Stimulated activated CD8-positive, alpha-beta memory T cell treated with anti-CD3 and anti-CD28 coated beads, Interleukin-2, amount 100 ng/mL, for 48 hours (primary cell): ENCODE data around the gene NTSR1.
A peak's percentile ranks its signal among the peaks of the same experiment; 100 is the strongest.

Experiments
- DNase-seq, 2 donors: peaks; one replicate each; pipeline ENCODE4 v3.0.0-alpha.2; 2020; ENCODE audit warnings: low read depth in 2 of 2

NTSR1 gene

DNA sequence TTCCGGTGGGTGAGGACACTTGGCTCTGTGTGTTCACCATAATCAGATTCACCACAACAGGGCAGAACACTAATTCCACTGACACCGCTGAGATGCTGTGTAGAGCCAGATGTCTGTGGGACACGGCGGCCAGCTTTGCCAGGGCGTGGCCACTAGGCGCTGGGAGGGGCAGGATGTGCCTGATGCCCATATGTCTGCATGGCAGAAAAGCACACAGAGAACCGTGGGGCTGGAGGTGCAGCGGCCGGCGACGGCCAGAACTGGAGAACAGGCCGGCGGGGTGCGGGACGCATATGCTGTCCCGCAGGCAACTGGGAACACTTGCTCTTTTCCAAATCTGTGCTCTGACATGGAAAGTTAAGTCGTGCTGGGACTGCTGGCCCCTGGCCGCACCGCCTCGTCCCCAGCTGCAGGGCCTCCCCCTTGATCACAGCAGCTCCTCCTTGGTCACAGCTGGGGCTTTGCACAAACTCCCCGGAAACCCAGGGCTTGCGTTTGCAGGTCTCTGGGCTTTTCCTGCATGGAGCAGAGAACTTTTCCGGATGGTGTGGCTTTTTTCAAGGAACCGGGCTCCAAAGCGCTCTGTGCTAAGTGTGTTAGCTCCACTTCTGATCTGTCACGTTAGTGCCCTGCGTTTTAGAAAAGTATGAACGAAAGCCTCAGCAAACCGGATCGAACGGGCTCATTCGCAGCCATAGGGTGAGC, 31.1 kb downstream of the NTSR1 start:
- peak in 1 of 2 donors; percentile 31 for DNase-seq

DNA sequence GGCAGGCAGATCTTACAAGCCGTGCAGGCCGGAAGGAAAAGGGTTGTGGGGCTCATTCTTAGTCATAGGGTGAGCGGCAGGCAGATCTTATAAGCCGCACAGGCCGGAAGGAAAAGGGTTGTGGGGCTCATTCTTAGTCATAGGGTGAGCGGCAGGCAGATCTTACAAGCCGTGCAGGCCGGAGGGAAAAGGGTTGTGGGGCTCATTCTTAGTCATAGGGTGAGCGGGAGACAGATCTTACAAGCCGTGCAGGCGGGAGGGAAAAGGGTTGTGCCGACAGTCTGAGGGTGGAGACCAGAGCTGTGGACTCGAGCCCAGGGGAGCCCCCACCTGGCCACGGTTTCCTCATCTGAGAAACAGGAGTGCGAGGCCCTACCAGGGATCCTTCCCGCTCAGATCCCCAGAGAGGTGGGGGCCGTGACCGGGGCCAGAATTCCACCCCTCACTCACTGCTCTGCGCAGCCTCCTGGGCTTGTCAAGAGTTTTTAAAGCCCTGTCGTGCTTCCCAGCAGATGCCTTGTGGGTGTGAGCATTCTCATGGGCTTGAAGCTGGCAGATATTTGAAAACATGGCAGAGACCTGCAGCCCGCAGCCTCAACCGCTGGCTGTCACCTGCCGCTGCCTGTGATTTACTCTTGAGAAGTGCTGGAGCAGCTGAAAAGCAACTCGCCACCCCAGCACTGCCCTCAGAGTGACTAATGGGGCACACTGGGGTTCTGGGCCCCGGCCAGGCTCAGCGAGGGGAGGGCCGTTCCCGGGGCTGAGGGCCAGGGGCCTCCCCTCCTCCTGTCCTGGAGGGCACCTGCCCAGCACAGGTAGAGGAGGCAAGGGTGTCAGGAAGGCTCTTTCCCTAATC, 31.9 kb downstream of the NTSR1 start:
- peak; percentile 61 for DNase-seq

DNA sequence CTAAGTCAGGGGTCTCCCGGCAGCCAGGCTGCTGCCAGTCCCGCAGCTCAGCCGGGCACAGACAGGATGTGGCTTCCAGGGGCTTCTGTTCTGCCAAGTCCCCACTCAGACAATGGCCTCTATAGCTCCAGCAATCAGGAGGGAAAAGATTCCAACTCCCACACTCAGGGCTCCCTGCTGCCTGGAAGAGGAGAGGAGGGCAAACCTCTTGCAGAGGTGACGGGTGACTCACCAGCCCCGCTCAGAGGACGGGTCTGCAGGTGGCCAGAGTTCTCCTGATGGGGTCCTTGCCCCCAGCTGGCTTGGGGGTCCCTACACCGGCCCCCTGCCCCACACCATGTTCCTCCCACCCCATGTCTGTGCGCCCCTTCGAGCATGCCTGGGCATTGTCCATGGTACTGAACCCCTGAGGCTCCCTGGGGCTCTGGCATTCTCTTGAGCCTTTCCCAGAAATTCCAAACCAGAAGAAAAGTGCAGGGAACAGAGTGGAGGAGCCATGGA, 32.6 kb downstream of the NTSR1 start:
- no peak for DNase-seq

DNA sequence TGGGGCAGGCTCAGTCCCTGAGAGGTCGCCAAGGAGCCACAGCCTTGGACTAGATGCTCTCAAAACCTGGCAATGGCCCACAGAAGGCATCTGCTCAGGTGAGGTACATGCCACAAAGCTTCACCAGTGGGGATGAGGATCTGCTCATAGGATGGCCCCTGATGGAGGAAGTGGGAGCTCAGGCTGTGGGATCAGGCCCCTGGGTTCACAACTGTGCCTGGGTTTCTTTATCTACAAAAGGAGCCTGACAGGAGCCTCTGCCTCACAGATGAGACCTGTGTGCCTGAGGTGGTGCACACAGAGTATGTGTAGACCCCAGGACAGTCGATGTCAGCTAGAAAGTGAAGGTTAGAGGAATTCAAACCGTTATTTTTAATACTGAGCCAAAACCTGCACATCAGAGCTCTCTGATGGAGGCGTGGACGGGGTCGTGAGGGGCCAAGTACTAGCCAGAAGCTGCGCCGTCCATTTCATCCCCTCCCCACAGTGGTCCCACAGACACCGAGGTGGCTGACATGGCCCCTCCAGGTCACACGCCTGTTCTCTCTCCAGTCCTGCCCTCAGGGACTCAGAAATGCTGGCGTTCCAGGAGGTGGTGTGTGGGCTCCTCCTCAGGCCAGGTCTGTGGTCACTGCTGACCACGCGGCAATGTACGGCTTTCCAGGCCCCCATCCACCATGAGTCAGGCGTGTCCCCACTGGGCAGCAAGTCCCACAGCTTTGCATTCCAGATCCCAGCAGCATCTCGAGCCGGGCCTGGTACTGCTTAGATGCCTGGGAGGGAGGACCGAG, 33.3 kb downstream of the NTSR1 start:
- DNase-seq: no peak

DNA sequence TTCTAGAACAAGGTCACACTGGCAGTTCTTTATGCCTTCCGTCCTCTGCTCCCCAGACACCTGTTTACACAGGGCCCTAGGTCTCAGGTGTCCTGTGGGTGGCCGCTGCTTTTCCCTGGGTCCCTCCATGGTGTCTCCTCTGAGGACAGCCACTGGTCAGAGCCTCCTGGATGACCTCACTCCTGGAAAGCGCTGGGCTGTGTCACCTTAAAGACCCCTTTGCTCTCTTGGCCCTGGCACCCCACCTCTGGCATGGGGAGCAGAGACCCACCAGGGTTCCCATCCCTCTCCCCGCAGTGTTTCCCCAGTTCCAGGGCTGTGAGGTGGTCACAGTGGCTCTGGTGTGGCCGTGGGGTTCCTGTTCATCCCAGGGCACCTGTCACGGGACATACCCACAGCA, 33.9 kb downstream of the NTSR1 start:
- no peak for DNase-seq

DNA sequence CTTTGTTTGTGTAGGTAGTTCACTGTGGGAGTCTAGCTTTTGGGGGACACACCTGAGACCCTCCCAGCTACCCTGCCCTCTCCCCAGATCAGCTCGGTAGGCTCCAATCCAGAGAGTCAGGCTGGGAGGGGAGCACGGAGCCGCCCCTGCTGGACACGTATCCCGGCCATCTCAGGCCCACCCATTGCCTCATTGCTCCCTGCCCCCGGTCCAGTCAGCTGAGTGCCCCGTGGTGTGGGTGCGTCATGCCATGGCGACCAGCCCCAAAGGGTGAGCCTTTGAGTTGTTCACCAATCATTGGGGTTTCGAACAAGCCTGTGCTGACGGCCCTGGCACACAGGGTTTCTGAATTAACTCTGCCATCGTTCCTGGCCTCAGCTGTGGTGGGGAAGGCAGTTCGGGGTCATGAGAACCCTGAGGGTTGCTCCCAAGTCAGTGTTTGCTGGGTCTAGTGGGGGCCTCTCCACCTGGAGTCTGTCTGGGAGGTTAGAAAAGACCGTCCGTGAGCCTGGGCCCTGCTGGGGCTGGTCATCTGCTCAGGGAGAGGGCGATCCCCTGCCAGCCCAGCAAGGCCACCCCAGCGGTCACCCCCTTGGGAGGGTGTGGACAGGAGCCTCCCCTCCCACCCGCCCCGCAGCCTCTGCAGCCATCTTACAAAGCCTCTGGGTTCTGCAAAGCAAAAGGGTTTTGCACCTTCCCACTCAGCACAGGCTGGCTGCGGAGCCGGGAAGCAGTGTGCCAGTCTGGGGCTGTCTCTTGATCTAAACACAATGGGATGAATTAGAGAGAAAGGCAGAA, 34.5 kb downstream of the NTSR1 start:
- DNase-seq: no peak

DNA sequence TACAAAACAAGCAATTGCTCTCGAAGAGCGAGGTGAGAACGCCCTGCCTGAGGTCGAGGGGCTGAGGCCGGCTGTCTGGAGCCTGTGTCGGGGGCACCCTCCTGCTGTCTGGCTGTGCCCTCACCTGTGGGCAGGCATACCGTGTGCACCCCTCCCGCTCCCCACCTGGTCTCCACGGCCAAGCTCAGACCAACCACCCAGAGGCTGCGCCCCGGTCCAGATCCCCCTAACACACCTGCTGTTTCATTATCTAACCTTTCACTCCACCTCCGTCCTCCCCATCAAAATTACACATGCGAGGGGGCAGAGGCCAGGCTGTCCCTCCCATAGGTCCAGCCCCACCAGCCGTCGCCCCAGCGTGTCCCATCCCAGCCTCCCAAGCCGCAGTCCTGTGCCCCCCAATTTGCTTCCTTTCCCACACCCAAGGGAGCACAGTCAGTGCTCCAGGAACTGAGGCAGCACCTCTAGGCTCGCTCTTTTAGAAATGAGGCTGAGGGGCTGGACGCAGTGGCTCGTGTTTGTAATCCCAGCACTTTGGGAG, 35.2 kb downstream of the NTSR1 start:
- no peak for DNase-seq

DNA sequence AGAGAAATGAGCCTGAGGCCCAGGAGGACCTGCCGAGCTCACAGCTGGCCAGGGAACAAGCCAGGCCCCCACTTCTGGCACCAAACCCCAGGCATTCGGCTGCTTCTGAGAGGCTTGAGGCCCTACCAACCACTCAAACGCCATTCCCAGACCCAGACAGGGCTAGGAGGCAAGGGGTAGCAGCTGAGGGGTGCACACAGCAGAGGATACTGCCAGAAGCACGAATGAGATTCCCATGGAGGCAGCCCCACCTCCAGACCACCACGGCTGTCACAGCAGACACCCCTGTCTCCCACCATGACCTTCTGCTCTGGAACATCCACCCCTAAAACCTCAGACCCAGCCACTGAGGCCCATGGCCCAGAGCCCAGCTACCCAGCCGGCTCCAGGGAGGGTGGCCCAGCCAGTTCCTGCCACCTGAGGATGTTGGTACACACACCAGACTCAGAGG, 36.1 kb downstream of the NTSR1 start:
- no peak for DNase-seq

DNA sequence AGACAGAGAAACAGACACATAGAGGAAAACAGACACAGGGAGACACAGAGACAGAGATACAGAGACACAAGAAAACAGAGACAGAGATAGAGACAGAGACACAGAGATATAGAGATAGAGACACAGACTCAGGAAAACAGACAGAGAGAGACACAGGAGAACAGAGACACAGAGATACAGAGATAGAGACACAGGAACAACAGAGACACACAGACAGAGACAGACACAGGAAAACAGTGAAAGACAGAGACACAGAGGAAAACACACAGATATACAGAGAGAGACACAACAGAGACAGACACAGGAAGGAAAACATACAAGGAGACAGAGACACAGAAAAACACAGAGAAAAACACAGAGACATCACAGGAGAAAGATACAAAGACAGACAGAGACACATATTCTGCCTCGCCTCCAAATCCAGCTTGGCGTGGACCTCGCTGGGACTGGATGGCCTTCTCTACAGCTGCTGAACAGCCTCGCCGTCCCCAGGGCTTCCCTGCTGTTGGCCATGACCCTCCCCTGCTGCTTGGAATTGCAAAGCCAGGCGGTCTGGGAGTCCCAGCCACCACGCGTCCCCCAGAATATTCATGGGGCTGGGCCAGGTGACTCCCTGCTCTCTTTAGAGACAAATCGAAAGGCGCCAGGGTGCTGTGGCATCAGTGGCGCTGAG, 36.8 kb downstream of the NTSR1 start:
- no peak for DNase-seq

DNA sequence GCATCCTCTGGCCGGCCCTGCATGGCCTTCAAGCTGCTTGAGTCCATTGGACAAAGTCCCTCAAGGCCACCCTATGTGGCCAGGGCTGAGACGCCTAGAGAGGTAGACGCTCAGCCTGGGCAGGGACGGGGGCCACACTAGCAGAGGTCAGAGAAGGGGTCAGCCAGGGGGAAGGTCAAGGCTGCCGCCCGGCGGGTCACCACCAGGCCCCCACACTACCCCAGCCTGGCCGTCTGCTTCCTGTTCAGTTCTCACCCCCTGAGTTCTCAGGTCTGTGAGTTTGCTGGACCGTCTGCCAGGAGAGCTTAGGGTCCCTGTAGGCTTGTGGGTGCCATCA, 37.3 kb downstream of the NTSR1 start:
- no peak for DNase-seq

DNA sequence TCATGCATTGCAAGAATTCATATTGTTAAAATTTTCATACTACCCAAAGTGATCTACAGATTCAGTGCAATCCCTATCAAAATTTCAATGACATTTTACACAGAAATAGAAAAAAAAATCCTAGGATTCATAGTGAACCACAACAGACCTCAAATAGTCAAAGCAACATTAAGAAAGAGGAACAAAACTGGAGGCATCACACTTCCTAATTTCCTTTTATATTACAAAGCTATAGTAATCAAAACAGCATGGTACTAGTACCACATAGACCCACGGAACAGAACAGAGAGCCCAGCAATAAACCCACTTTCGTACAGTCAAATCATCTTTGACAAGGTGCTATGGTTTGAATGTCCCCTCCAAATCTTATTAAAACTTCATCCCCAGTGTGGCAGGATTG, 39.7 kb downstream of the NTSR1 start:
- no peak for DNase-seq

DNA sequence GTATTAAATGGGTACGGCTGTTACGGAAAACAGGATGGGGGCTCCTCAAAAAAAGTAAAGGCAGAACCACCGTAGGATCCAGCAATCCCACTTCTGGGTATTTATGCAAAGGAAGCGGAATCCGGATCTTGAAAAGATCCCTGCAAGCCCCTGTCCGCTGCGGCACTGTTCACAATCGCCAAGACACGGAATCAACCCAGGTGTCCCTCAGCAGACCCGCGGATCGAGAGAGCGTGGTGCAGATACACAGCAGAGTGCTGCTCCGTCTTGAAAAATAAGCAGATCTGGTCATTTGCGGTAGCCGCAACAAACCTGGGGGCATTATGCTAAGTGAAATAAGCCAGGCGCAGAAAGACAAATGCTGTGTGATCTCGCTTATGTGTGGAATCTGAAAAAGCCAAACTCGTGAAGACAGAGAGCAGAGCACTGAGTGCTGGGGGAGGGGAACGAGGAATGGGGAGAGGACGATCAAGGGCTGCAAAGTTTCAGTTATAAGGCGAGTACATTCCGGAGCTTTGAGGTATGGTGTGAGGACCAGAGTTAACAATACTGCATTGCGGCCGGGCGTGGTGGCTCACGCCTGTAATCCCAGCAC, 41.3 kb downstream of the NTSR1 start:
- DNase-seq: no peak

DNA sequence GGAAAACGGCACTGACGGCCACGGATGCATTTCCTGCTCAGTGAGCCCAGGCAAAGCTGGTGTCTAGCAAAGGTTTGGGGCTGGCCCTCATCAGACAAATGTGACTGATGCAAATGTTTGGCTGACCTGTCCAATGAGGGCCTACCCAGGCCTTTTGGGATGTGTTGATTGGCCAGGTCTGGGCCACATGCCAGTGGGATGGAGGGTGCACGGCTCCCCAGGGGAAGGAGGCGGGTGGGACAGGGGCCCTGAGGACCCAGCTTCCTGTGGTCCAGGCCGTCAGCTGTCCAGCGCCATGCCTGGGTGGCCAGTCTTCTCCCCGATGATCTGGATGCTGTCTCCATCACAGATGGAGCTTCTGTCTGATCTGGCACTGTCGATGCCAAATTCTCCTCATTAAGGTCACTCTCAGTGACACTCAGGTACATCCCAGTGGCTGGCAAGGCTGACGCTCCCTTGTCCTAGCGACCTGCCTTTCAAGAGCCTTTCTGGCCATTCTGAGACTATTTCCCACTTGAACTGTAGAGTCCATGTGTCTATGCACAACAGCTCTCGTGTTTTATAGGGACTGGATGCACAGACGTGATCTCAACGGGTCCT, 43.0 kb downstream of the NTSR1 start:
- no peak for DNase-seq

DNA sequence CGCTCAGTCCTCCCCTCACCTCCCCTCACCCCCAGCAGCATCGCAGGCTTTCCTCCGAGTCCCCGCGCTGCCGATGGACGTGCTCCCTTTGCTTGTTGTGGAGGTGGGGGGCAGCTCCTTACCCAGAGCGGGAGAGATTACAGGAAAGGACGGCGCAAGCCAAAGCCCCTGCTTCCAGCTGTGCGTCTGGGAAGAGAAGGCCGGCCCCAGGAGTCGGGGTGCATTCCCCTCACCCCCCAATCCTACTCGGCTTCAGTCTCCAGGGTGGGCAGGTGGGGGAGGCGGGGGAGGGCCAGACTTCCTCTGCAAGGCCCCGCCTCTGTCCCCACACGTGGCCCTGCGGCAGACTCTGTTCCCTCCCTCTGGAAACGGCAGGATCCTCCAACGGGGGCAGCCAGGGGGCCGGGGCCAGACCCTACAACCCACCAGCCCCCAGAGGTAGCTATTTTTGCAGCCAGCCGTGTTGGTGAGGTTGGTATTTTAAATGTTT, 43.6 kb downstream of the NTSR1 start:
- no peak for DNase-seq

DNA sequence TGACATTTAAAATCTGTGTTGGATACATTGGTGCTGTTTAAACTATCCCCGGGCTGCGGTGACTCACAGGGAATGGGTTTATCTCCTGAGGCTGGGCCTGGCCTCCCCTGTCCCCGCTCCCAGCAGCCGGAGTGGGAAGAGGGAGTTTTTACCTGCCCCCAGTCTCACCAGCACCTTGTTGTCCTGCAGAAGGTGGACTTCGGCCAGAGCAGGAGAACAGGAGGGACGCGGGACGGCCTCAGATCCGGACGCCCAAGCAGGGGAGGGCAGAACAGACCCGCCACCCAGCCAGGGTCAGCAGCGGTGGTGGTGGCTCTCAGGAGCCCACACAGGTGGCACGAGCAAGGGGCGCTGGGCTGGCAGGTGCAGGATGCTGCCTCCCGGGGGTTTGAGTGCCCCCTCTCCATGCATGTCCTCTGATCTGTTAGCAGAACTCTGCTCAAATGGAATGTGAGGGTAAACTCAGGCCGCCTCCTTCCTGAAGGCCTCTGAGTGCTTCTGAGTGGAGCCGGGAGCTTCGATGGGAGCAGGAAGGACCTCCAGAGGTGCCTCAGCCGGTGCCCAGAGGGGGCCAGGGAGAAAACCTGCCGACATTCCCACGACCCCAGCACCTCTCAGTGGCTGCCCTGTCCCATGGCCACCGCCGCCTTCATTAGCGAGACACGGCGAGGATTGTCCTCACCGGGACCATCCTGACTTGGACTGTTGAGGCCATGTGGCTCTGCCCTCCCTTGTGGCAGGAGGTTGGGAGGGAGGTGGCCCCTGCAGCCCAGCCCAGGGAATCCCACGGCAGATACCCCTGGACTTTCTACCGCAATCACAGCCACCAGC, 44.2 kb downstream of the NTSR1 start:
- DNase-seq: no peak

DNA sequence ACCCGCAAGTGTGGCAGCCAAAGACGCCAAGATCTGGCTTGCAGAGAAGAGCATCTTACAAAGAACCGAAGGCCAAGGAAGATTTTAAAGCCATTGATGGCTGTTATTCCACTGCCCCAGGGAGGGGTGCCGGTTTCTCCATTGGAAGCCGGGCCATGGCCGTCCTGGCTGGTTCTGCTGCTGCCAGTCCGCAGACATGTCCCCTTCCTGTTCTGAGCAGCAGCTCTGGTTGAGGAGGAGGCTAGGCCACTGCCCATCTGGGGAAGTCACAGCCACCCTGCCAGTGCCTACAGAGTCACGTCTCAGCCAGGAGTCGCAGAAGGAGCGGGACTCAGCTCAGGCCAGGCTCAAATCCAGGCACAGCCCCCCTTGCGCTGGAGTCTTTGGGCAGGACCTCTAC, 45.0 kb downstream of the NTSR1 start:
- no peak for DNase-seq

DNA sequence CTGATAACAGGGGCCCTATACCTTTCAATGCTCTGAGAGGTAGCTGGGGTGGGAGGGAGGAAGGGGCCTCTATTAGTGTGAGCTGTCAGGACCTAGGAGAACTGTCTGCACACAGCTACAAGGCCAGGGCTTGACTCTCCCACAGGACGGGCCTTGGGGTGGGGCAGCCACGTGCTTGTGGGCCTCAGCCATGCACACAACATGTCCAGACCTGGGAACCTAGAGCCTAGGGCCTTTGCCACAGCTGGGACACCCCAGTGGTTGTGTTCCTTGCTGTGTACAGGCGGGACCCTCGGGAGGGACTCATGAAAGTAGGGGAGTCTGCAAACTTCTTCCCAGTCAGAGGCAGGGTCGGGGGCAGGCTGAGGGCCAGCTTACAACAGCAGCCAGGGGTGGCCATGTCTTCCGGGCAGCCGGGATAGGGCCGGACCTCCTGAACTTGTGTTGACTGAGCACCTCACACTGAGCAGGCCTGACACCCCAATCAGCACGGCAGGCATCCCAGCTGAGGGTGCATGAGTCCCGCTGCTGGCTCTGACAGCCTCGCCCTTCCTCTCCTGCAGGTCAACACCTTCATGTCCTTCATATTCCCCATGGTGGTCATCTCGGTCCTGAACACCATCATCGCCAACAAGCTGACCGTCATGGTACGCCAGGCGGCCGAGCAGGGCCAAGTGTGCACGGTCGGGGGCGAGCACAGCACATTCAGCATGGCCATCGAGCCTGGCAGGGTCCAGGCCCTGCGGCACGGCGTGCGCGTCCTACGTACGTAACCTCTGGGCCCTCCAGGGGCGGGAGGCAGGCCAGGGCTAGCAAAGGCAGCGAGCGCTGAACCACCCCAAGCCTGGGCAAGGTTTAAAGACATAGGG, 45.7 kb downstream of the NTSR1 start:
- DNase-seq: no peak

DNA sequence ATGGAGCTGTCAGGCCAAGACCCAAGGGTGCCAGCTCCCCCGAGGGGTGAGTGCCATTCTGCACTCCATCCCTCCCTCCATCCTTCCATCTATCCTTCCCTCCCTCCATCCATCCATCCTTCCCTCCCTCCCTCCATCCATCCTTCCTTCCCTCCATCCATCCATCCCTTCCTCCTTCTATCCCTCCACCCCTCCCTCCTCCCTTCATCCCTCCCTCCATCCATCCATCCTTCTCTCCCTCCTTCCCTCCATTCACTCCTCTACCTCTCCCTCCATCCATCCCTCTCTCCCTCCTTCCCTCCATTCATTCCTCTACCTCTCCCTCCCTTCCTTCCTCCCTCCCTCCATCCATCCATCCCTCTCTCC, 46.3 kb downstream of the NTSR1 start:
- DNase-seq: no peak
